ENCODE results near the gene TMEM245. TPM values are rescaled to one million over a fixed set of nuclear protein-coding genes. Genes with fewer than 3 reads are reported as not detected.

TMEM245 gene
- total and polyA plus RNA-seq, 2 of the 13 experiments (the other 11 are each of a cell fraction or from before 2014, with no cell fraction given), result 53.5 to 55.4 TPM

GRCh38 chr9:109083141-109083540 is 36.6 kb downstream of the TMEM245 start (continued):
- no peak for TF ChIP-seq ZNF883 (CRISPR knock-in tag; IDR thresholded peaks at IDR 0.05; ENCODE audit: not compliant biosample characterization)
- TF ChIP-seq ZNF343 (CRISPR knock-in tag; IDR thresholded peaks at IDR 0.05), result no peak
- TF ChIP-seq GPBP1L1 (CRISPR knock-in tag; IDR thresholded peaks at IDR 0.05), result no peak
- TF ChIP-seq NCOA2 (CRISPR knock-in tag; IDR thresholded peaks at IDR 0.05), result no peak
- TF ChIP-seq CERS6 (CRISPR knock-in tag; IDR thresholded peaks at IDR 0.05), result no peak
- TF ChIP-seq ATF1 (CRISPR knock-in tag; IDR thresholded peaks at IDR 0.05), result no peak
- no peak for TF ChIP-seq ZNF629 (CRISPR knock-in tag; conservative IDR thresholded peaks at IDR 0.05)
- TF ChIP-seq SALL1 (CRISPR knock-in tag; IDR thresholded peaks at IDR 0.05), result 0 out of 2 replicates have a peak, but pooled peaks have one; percentile 16
- no peak for TF ChIP-seq ZNF275 (CRISPR knock-in tag; IDR thresholded peaks at IDR 0.05; ENCODE audit: borderline replicate concordance)
- TF ChIP-seq ZSCAN9 (CRISPR knock-in tag; IDR thresholded peaks at IDR 0.05; ENCODE audit: borderline replicate concordance), result no peak
- peak; percentile 19; the same call in 1 of the 2 replicates for TF ChIP-seq RXRB (CRISPR knock-in tag; IDR thresholded peaks at IDR 0.05; ENCODE audit: borderline replicate concordance)
- no peak for TF ChIP-seq ZNF264 (CRISPR knock-in tag; IDR thresholded peaks at IDR 0.05)
- TF ChIP-seq ZFP90 (CRISPR knock-in tag; IDR thresholded peaks at IDR 0.05; ENCODE audit: borderline replicate concordance), result no peak
- no peak for TF ChIP-seq PCBP1 (IDR thresholded peaks at IDR 0.05; ENCODE audit: borderline replicate concordance, low read depth, low read length)
- TF ChIP-seq ZNF773 (CRISPR knock-in tag; IDR thresholded peaks at IDR 0.05; ENCODE audit: borderline replicate concordance), result no peak
- TF ChIP-seq SP1 (IDR thresholded peaks at IDR 0.05), result no peak
- TF ChIP-seq SP1 (CRISPR knock-in tag; IDR thresholded peaks at IDR 0.05), result no peak
- no peak for TF ChIP-seq SOX5 (CRISPR knock-in tag; IDR thresholded peaks at IDR 0.05; ENCODE audit: borderline replicate concordance)
- no peak for TF ChIP-seq AKNA (CRISPR knock-in tag; IDR thresholded peaks at IDR 0.05; ENCODE audit: borderline replicate concordance)
- no peak for TF ChIP-seq ZNF879 (CRISPR knock-in tag; IDR thresholded peaks at IDR 0.05)
- no peak for TF ChIP-seq ZNF615 (CRISPR knock-in tag; IDR thresholded peaks at IDR 0.05; ENCODE audit: borderline replicate concordance)
- no peak for TF ChIP-seq ARID2 (CRISPR knock-in tag; IDR thresholded peaks at IDR 0.05; ENCODE audit: borderline replicate concordance)
- no peak for TF ChIP-seq ZBTB34 (CRISPR knock-in tag; IDR thresholded peaks at IDR 0.05)

All from HepG2 (cell line).